ENCODE data around the gene TP53INP2.

- TF ChIP-seq GATA2 (IDR thresholded peaks at IDR 0.05; ENCODE audit: low read depth, low read length) (no peak), GATA3 (IDR thresholded peaks at IDR 0.05; ENCODE audit: low read depth, low read length) (no peak)
These were observed 43.3 kb downstream of the TP53INP2 start for GRCh38 chr20:34747479-34747878.
